ENCODE measurements around the gene ANKRD10. TPM values are rescaled to one million over a fixed set of nuclear protein-coding genes. Genes with fewer than 3 reads are reported as not detected.
A peak's percentile ranks its signal among the peaks of the same experiment; 100 is the strongest.

The ANKRD10 gene
- total RNA-seq, 1 donor from 2014 or later, result 134 TPM

GRCh38 chr13:110879482-110879881 lies 35.4 kb downstream of the ANKRD10 start:
- no peak overlapping the region for H3K27ac ChIP-seq
- intact Hi-C loops (cut with DNase I), result no loop called here
- TF ChIP-seq CTCF (IDR thresholded peaks at IDR 0.05), result no peak
- ATAC-seq (no peak), DNase-seq (no peak)
- H3K4me3 ChIP-seq, result no peak overlapping the region
- H3K36me3 ChIP-seq, result no peaks in the 10 kb centered on the region
- H3K27me3 ChIP-seq, result no peaks in the 10 kb centered on the region
- no peaks in the 10 kb centered on the region for H3K9me3 ChIP-seq
- peaks cover 8% of the 10 kb centered on the region for H3K4me1 ChIP-seq

GRCh38 chr13:110877737-110878258 lies 37.1 kb downstream of the ANKRD10 start:
- no peak for TF ChIP-seq CTCF (IDR thresholded peaks at IDR 0.05)
- Histone ChIP-seq H3K27me3 (no peaks in the 10 kb centered on the region), H3K4me1 (peaks cover 12% of the 10 kb centered on the region), H3K4me3 (no peak overlapping the region), H3K27ac (no peak overlapping the region), H3K9me3 (no peaks in the 10 kb centered on the region), H3K36me3 (no peaks in the 10 kb centered on the region)
- ATAC-seq (no peak), DNase-seq (no peak)
- intact Hi-C loops (cut with DNase I), result no loop called here

- Histone ChIP-seq H3K4me3 (no peak overlapping the region), H3K4me1 (peaks cover 12% of the 10 kb centered on the region), H3K27me3 (no peaks in the 10 kb centered on the region), H3K27ac (no peak overlapping the region), H3K36me3 (no peaks in the 10 kb centered on the region), H3K9me3 (no peaks in the 10 kb centered on the region)
- DNase-seq (no peak), ATAC-seq (no peak)
- TF ChIP-seq CTCF (IDR thresholded peaks at IDR 0.05), result no peak
- intact Hi-C loops (cut with DNase I), result no loop called here
Measured at GRCh38 chr13:110876609-110877008, 38.3 kb downstream of the ANKRD10 start.

- Histone ChIP-seq H3K4me1 (peaks cover 21% of the 10 kb centered on the region), H3K27me3 (no peaks in the 10 kb centered on the region), H3K27ac (no peak overlapping the region), H3K4me3 (peak overlapping the region; percentile 42), H3K9me3 (no peaks in the 10 kb centered on the region), H3K36me3 (no peaks in the 10 kb centered on the region)
- no peak for TF ChIP-seq CTCF (IDR thresholded peaks at IDR 0.05)
- ATAC-seq (no peak), DNase-seq (no peak)
- intact Hi-C loops (cut with DNase I), result no loop called here
Measured at GRCh38 chr13:110875241-110875640, 39.6 kb downstream of the ANKRD10 start.

- H3K9me3 ChIP-seq, result no peaks in the 10 kb centered on the region
- peak overlapping the region; percentile 42 for H3K4me3 ChIP-seq
- no peak overlapping the region for H3K27ac ChIP-seq
- intact Hi-C loops (cut with DNase I), result no loop called here
- H3K27me3 ChIP-seq, result no peaks in the 10 kb centered on the region
- peak; percentile 93 for DNase-seq
- peaks cover 27% of the 10 kb centered on the region for H3K4me1 ChIP-seq
- H3K36me3 ChIP-seq, result no peaks in the 10 kb centered on the region
- TF ChIP-seq CTCF (IDR thresholded peaks at IDR 0.05), result no peak
- peak; percentile 92 for ATAC-seq
Measured at GRCh38 chr13:110874508-110874960, 40.3 kb downstream of the ANKRD10 start.

Data from upper lobe of right lung (tissue), 1 donor.